ENCODE results near the gene EPB41.
"Not testable (repeated sequence)": the region's sequence is repeated elsewhere in the genome, so short reads cannot be mapped to it uniquely, and the experiment has no call there.

The EPB41 gene

DNA sequence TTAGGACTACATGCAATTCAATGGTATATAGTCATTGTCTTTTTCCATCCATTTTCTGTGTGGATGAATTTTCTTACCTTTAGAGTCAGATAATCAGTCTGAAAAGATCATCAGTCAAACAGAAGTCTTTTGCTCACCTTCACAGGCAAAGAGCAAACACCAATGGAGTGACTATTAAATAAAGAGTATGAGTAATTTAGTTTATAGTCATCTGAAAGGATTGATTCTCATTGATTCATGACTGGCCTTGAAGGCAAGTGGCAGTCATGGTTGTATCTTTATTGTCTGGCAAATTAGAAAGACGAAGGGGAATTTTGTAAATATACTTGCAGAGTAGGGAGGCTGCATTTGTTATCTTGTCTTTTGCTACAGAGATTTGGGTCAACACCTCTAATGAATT lies 89.9 kb downstream of the EPB41 start:
- H3K4me3 Mint-ChIP-seq = no peak overlapping the region
- H3K9me3 Mint-ChIP-seq = no peaks in the 10 kb centered on the region
- peaks cover 29% of the 10 kb centered on the region for H3K36me3 Mint-ChIP-seq (ENCODE audit: low read depth)
- no peaks in the 10 kb centered on the region for H3K27me3 Mint-ChIP-seq (ENCODE audit: low read depth)
- H3K27ac Mint-ChIP-seq = no peak overlapping the region
- H3K4me1 Mint-ChIP-seq (ENCODE audit: low read depth) = peaks cover 9% of the 10 kb centered on the region

DNA sequence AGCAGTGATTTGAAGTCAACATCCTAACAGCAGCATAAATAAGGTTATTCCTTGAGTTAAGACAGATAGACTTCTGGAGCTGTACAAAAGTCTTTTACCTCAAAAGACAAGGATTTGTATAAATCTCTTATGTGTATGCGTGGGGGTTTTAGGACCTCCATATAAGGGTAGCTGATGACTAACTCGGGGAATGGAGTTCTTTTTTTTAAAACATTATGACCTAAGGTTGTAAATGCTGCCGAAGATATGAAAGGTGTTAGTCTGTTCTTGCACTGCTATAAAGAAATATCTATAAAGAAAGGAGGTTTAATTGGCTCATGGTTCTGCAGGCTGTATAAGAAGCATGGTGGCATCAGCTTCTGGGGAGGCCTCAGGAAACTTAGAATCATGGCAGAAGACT lies 90.4 kb downstream of the EPB41 start:
- no peak overlapping the region for H3K4me3 Mint-ChIP-seq
- peaks cover 9% of the 10 kb centered on the region for H3K4me1 Mint-ChIP-seq (ENCODE audit: low read depth)
- no peaks in the 10 kb centered on the region for H3K9me3 Mint-ChIP-seq
- H3K27me3 Mint-ChIP-seq (ENCODE audit: low read depth) = no peaks in the 10 kb centered on the region
- H3K27ac Mint-ChIP-seq = no peak overlapping the region
- peaks cover 29% of the 10 kb centered on the region for H3K36me3 Mint-ChIP-seq (ENCODE audit: low read depth)

DNA sequence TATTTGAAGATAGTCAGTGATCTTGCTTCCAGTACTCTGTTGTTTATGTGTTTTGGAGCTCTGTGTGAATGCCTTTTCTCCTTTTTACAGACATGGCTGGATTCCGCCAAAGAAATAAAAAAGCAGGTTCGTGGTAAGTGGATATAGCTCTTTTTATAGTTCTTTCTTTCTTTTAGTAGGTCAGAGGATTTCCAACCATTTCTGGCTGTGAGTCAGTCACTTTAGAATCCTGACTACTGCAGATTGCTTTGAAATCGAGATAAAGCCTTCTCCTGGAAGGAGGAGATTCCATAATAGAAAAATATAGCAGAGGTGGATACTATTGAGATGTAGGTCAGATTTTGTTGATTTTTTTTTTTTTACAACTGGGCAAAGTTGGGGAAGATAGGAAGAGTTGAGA lies 97.4 kb downstream of the EPB41 start:
- Mint-ChIP-seq H3K36me3 (ENCODE audit: low read depth) (peaks cover 13% of the 10 kb centered on the region), H3K4me1 (ENCODE audit: low read depth) (no peaks in the 10 kb centered on the region), H3K9me3 (no peaks in the 10 kb centered on the region), H3K27ac (no peak overlapping the region), H3K4me3 (no peak overlapping the region), H3K27me3 (ENCODE audit: low read depth) (no peaks in the 10 kb centered on the region)

DNA sequence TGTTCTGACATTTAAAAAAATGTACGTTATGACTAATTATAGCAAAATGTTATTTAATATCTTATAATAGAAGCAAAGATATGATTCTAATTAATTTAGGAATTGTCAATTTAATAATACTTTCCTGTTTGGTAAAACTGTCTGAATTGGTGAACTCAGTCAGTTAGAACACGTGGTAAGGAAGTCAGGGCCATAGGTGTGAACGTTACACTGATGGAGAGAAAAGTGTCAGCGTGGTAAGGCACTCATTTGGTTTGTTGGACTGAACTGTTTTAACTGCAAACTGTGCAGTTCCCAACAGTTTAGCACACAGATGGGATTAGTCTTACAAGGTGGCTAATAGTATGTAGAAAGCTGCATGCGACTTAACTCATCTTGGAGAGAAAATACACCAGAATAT lies 102.9 kb downstream of the EPB41 start:
- H3K27ac Mint-ChIP-seq = no peak overlapping the region
- H3K4me3 Mint-ChIP-seq = no peak overlapping the region
- peaks cover 13% of the 10 kb centered on the region for H3K36me3 Mint-ChIP-seq (ENCODE audit: low read depth)

DNA sequence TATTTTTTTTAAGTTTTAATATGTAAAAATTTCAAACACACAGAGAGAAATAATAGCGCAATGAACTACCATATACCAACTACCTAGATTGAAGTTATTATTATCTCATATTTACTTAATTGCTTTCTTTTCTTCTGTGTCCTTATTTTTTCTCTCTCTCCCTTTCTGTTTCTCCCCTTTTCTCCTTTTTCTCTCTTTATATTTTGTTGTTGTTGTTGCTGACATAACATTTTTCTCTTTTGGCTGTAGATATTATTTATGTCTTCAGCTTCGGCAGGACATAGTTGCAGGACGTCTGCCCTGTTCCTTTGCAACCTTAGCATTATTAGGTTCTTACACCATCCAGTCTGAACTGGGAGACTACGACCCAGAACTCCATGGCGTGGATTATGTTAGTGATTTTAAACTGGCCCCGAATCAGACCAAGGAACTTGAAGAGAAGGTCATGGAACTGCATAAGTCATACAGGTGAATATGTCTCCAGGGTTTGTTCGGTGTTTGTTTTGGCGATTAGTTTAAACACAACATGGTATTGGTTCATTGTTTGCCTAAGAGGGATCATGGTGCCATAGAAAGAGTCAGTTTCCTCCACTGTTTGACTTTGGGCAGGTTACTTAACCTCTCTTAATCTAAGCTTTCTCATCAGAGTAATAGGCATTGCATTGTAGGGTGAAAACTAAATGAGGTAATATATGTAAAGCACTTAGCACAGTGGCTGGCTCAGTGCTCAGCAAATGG lies 103.8 kb downstream of the EPB41 start:
- no peak overlapping the region for H3K4me3 Mint-ChIP-seq
- peaks cover 13% of the 10 kb centered on the region for H3K36me3 Mint-ChIP-seq (ENCODE audit: low read depth)
- H3K27me3 Mint-ChIP-seq (ENCODE audit: low read depth) = no peaks in the 10 kb centered on the region
- no peaks in the 10 kb centered on the region for H3K4me1 Mint-ChIP-seq (ENCODE audit: low read depth)
- H3K9me3 Mint-ChIP-seq = no peaks in the 10 kb centered on the region
- H3K27ac Mint-ChIP-seq = peak overlapping the region; percentile 3

More for the DNA sequence above, 102.9 kb downstream of the EPB41 start:
- Mint-ChIP-seq H3K27me3 (ENCODE audit: low read depth) (no peaks in the 10 kb centered on the region), H3K9me3 (no peaks in the 10 kb centered on the region), H3K4me1 (ENCODE audit: low read depth) (no peaks in the 10 kb centered on the region)

DNA sequence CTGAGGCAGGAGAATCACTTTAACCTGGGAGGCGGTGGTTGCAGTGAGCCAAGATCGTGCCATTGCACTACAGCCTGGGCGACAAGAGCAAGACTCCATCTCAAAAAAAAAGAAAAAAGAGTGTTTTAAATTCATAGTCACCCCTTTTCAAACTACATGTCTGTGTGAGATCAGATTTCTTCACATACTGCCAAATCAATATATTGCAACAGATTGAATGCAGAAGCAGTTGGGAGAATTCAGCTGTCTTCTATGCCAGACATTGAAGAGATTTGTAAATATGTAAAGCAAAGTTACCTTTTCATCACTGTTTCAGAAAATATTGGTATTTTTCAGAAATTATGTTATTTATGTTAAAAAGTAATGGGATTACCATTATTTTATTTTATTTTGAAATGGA lies 108.3 kb downstream of the EPB41 start:
- Mint-ChIP-seq H3K4me3 (no peak overlapping the region), H3K27me3 (ENCODE audit: low read depth) (no peaks in the 10 kb centered on the region), H3K27ac (no peak overlapping the region), H3K4me1 (ENCODE audit: low read depth) (no peaks in the 10 kb centered on the region), H3K36me3 (ENCODE audit: low read depth) (peaks cover 17% of the 10 kb centered on the region), H3K9me3 (no peaks in the 10 kb centered on the region)

DNA sequence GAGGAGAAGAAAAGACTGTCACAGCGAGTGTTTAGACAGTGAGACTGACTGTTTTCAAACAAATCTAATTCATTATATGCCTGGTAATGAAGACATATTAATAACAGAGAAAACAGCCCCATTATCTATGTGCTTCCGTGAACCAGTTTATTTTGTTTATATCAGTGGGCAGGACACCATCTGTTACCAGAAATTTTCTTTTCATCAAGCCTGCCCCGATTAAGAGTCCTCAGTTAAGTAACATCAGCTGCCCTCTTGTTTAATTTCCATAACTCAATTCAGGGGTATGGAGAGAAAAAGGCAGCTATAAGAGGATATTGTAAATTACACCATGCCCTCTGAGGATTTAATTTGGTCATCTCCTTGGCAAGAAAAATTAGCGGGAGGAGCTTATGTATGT lies 115.3 kb downstream of the EPB41 start:
- Mint-ChIP-seq H3K4me3 (no peak overlapping the region), H3K27ac (no peak overlapping the region), H3K36me3 (ENCODE audit: low read depth) (peaks cover 11% of the 10 kb centered on the region), H3K4me1 (ENCODE audit: low read depth) (no peaks in the 10 kb centered on the region), H3K9me3 (no peaks in the 10 kb centered on the region), H3K27me3 (ENCODE audit: low read depth) (no peaks in the 10 kb centered on the region)

DNA sequence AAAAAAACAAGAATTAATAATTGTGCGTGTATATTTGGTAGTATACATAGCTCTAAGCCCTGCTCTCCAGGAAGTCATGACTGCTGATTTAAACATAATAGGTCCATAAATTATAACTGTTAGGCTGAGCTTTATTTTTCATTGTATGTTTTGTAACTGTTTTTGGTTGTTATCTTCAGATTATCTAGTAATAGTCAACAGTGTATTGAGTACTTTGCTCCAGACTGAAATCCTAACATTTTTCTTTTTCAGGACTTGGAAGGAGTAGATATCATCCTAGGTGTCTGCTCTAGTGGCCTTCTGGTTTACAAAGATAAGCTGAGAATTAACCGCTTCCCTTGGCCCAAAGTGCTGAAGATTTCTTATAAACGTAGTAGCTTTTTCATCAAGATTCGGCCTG lies 118.5 kb downstream of the EPB41 start:
- H3K4me3 Mint-ChIP-seq = no peak overlapping the region
- H3K27me3 Mint-ChIP-seq (ENCODE audit: low read depth) = no peaks in the 10 kb centered on the region
- H3K27ac Mint-ChIP-seq = no peak overlapping the region
- H3K9me3 Mint-ChIP-seq = no peaks in the 10 kb centered on the region
- no peaks in the 10 kb centered on the region for H3K4me1 Mint-ChIP-seq (ENCODE audit: low read depth)
- H3K36me3 Mint-ChIP-seq (ENCODE audit: low read depth) = peaks cover 16% of the 10 kb centered on the region

DNA sequence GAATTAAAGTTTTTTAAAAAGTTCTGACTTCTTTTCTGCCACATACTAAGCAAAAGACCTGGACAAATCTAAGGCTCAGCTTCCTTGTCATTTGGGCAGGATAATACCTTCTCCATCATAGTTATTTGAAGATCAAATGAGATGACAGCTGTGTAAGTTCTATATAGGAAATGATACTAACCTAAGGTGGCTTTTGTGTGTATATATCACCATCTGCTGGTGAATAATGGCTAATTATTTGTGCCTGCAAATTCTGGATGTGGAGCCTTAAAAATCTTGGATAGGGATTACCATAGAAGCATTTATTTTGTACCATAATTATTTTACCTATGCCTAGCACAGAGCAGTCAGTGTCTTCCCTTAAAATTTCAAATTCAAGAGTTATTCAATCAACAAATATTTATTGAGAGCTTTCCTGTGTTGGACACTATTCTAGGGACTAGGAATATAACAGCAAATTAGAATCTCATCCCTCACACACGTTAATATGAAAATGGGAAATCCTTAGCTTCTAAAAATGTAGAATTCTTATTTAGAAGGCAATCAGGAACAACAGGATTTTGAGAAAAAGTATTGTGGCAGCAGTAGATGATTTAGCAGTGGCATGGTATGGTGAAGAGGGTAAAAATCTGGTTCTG lies 119.6 kb downstream of the EPB41 start:
- no peak overlapping the region for H3K27ac Mint-ChIP-seq
- H3K4me1 Mint-ChIP-seq (ENCODE audit: low read depth) = no peaks in the 10 kb centered on the region
- peaks cover 18% of the 10 kb centered on the region for H3K36me3 Mint-ChIP-seq (ENCODE audit: low read depth)
- H3K4me3 Mint-ChIP-seq = no peak overlapping the region
- H3K27me3 Mint-ChIP-seq (ENCODE audit: low read depth) = no peaks in the 10 kb centered on the region
- H3K9me3 Mint-ChIP-seq = no peaks in the 10 kb centered on the region

DNA sequence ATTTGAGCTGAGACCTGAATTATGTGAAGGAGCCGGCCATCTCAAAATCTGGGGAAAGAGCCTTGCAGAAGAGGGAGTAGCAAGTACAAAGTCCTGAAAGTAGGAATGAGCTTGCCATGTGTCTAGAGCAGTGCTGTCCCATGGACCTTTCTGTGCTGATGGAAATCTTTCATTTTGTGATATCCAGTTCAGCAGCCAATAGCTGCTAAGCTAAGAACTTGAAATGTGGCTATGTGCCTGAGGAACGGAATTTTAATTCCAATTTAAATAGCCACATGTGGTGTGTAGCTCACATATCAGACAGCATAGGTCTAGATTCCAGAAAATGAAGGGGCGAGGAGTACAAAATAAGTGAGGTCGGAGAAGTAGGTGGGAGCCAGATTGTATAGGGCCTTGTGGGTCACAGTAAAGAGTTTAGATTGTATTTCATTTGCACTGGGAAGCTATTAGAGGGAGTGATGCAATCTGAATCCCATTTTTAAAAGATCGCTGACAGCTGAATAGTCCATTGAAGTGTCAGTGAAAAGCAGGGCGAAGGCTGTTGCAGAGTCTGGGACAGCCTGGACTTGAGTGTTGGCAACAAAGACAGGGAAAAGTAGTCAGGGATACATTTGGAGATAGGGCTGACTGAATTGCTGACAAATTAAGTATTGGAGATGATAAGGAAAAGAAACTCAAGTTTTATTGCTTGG lies 129.1 kb downstream of the EPB41 start:
- Mint-ChIP-seq H3K27ac (no peak overlapping the region), H3K9me3 (no peaks in the 10 kb centered on the region), H3K4me3 (no peak overlapping the region), H3K36me3 (ENCODE audit: low read depth) (peaks cover 23% of the 10 kb centered on the region), H3K27me3 (ENCODE audit: low read depth) (no peaks in the 10 kb centered on the region), H3K4me1 (ENCODE audit: low read depth) (no peaks in the 10 kb centered on the region)

DNA sequence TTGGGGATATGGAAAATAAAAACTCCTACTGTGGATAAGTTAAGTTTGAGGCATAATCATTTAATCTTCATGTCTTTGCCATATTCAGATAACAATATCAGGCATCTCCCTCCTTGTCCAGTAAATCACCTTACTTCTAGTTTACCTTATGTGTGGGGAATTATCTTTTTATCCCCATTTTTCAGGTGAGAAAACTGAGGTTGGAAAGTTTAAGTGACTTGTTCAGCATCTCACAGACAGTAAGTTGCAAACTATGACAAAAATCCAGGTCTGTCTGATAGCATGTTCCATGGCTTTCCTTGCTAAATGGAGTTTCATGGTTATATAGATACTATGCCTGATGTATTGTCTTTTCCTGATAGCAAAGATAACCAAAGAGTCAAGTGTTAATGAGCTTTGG lies 129.6 kb downstream of the EPB41 start:
- Mint-ChIP-seq H3K27me3 (ENCODE audit: low read depth) (no peaks in the 10 kb centered on the region), H3K36me3 (ENCODE audit: low read depth) (peaks cover 21% of the 10 kb centered on the region), H3K27ac (no peak overlapping the region), H3K4me3 (no peak overlapping the region), H3K9me3 (no peaks in the 10 kb centered on the region), H3K4me1 (ENCODE audit: low read depth) (no peaks in the 10 kb centered on the region)

DNA sequence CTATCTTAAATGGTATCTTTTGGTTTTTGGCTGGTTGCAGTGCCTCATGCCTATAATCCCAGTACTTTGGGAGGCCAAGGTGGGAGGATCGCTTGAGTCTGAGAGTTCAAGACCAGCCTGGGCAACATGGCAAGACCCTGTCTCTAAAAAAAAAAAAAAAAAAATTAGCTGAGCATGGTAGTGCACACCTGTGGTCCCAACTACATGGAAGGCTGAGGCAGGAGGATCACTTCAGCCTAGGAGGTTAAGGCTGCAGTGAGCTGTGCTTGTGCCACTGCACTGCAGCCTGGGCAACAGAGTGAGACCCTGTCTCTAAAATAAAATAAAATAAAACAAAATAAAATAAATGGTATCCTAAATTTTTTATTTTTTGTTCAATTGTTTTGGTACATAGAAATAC lies 131.3 kb downstream of the EPB41 start:
- not testable (repeated sequence) for H3K27ac Mint-ChIP-seq; H3K4me1 Mint-ChIP-seq (ENCODE audit: low read depth); H3K4me3 Mint-ChIP-seq; H3K9me3 Mint-ChIP-seq; H3K27me3 Mint-ChIP-seq (ENCODE audit: low read depth)
- peaks cover 22% of the 10 kb centered on the region for H3K36me3 Mint-ChIP-seq (ENCODE audit: low read depth)

DNA sequence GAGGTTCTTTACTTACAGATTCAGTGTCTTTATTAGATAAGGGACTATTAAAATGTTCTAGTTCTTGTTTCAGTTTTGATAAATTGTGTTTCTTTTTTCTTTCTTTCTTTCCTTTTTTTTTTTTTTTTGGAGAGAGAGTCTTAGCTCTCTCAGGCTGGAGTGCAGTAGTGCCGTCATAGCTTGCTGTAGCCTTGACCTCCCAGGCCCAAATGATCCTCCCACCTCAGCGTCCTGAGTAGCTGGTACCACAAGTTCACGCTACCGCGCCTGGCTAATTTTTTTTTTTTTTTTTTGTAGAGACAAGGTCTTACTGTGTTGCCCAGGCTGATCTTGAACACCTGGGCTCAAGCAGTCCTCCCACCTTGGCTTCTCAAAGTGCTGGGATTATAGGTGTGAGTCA lies 132.8 kb downstream of the EPB41 start:
- Mint-ChIP-seq H3K4me1 (ENCODE audit: low read depth) (no peaks in the 10 kb centered on the region), H3K4me3 (no peak overlapping the region), H3K27me3 (ENCODE audit: low read depth) (no peaks in the 10 kb centered on the region), H3K36me3 (ENCODE audit: low read depth) (peaks cover 19% of the 10 kb centered on the region), H3K27ac (no peak overlapping the region), H3K9me3 (no peaks in the 10 kb centered on the region)

DNA sequence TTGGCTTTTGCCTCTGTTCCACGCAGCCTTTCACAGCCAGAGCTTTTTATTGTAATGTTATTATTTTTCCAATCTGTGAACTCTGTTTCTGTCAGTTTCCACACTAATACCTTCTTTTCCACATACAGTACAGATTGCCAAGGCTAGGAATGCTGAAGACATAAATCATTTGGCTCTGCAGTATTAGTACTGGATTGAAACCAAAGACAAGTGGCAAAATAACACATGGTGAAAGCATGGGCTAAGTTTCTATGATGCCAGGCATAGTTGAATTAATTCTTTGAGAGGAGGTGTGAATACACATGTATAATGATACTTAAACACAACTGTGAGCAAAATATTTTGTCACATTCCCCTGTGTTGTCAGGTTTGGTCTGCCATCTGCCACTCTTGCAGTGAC lies 135.8 kb downstream of the EPB41 start:
- no peaks in the 10 kb centered on the region for H3K27me3 Mint-ChIP-seq (ENCODE audit: low read depth)
- H3K36me3 Mint-ChIP-seq (ENCODE audit: low read depth) = peaks cover 15% of the 10 kb centered on the region
- no peak overlapping the region for H3K4me3 Mint-ChIP-seq
- H3K4me1 Mint-ChIP-seq (ENCODE audit: low read depth) = no peaks in the 10 kb centered on the region
- H3K27ac Mint-ChIP-seq = no peak overlapping the region
- H3K9me3 Mint-ChIP-seq = no peaks in the 10 kb centered on the region

DNA sequence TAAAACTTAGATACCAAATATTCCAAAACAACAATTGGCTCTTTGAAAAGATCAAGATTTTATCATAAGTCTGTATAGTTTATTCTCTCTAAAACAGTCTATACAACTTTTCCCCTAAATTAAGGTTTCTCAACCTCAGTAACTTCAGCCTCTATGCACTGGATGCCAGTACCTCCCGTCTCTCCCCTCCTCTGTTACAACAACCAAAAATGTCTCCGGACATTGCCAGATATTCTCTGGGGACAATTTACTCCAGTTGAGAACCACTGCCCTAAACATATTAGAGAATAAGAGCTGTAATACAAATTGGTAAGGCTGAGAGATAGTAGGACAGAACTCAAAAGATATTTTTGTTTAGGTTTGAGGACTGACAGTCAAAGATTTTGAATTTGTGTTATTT lies 137.7 kb downstream of the EPB41 start:
- no peaks in the 10 kb centered on the region for H3K4me1 Mint-ChIP-seq (ENCODE audit: low read depth)
- no peak overlapping the region for H3K27ac Mint-ChIP-seq
- no peak overlapping the region for H3K4me3 Mint-ChIP-seq
- peaks cover 12% of the 10 kb centered on the region for H3K36me3 Mint-ChIP-seq (ENCODE audit: low read depth)
- H3K9me3 Mint-ChIP-seq = no peaks in the 10 kb centered on the region
- no peaks in the 10 kb centered on the region for H3K27me3 Mint-ChIP-seq (ENCODE audit: low read depth)

All from T-helper 1 cell treated with Interleukin-12 subunit alpha and Interleukin-12 subunit beta and Interleukin-4 antibody, amounts not matched to agents 30 μg/mL and 1 μg/mL, for 36 hours (primary cell).